ENCODE measurements around the gene SEMA4C.

DNA sequence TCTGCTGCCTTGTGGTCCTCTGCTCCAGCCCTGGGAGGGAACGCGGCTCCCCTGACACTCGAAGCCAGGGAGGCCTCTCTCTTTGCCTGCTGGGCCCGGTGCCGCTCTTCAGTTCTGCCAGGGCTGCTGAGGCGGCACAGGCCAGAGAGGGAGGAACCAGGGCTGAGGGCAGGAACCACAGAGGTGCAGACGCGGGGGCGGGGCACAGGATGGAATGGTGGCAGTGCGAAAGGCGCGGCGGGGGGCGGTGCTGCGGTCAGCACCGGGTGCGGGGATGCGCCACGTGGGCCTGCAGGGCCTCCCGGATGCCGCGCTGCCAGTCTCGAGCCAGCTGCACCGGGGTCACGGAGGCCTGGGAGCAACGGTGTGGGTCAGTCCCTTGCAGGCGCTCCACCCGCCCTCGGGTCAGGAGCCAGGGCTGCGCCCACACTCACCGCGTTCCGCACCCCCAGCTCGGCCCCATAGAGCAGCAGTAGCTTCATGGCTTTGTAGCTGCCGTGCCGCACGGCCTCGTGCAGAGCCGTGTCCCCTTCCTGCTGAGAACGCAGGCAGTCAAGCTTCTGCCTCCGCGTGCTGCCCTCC, 30.5 kb downstream of the SEMA4C start:
- TF ChIP-seq POLR2A (IDR thresholded peaks at IDR 0.05; ENCODE audit: low read length) (no peak), GATA1 (IDR thresholded peaks at IDR 0.05; ENCODE audit: low read depth, low read length) (no peak)
